Epithelial cell of proximal tubule (primary cell): ENCODE data around the gene MMP23B. TPM values are rescaled to one million over a fixed set of nuclear protein-coding genes. Genes with fewer than 3 reads are reported as not detected.

ENCODE experiments used
- DNase-seq: peaks from one replicate; pipeline ENCODE4 v3.0.0-alpha.2; 2011; ENCODE audit warnings: low read depth
- H3K4me3 ChIP-seq: 2 replicates; pipeline ENCODE4 v1.5.1; 2011; ENCODE audit warnings: low read depth, mild to moderate bottlenecking, low read length
- total RNA-seq: library from RNA; depleted of rRNA; stranded (reverse); fragments of >200 nt; gene quantifications from 2 replicates; pipeline ENCODE4 v1.2.3, GENCODE V29; 2015
- TF ChIP-seq, protein P1 (sequence below): conservative IDR thresholded peaks from 2 replicates; pipeline ENCODE4 v1.5.1; 2012; ENCODE audit warnings: low read depth, mild to moderate bottlenecking, low read length

MMP23B gene
- total RNA-seq, 1 donor from 2014 or later = 15.0 TPM

DNA sequence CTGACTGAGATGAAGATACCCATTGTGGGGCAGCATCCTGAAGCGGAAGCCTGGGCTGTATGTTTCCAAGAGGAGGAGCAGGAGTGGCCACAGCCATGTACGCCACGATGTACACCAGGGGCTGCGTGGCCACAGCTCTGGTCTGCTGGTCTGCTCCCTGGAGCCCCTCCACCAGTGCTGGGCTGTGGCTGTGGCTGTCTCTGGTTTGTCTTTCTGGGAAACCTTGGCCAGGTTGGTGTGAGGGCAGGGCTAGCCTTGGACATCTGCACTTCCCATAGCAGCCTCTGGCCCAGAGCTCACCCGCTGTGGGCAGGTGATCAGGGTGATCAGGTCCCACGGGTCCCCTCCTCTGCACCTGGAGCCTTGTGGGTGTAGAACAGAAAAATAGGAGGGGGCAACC is 14.0 kb upstream of the MMP23B start:
- no peak for DNase-seq
- no peak overlapping the region for H3K4me3 ChIP-seq
- TF ChIP-seq, protein P1, sequence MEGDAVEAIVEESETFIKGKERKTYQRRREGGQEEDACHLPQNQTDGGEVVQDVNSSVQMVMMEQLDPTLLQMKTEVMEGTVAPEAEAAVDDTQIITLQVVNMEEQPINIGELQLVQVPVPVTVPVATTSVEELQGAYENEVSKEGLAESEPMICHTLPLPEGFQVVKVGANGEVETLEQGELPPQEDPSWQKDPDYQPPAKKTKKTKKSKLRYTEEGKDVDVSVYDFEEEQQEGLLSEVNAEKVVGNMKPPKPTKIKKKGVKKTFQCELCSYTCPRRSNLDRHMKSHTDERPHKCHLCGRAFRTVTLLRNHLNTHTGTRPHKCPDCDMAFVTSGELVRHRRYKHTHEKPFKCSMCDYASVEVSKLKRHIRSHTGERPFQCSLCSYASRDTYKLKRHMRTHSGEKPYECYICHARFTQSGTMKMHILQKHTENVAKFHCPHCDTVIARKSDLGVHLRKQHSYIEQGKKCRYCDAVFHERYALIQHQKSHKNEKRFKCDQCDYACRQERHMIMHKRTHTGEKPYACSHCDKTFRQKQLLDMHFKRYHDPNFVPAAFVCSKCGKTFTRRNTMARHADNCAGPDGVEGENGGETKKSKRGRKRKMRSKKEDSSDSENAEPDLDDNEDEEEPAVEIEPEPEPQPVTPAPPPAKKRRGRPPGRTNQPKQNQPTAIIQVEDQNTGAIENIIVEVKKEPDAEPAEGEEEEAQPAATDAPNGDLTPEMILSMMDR = no peak

GRCh38 chr1:1618396-1619068 is 13.4 kb upstream of the MMP23B start:
- DNase-seq = no peak
- H3K4me3 ChIP-seq = no peak overlapping the region
- TF ChIP-seq, protein P1 = no peak

- DNase-seq = no peak
- no peak overlapping the region for H3K4me3 ChIP-seq
- TF ChIP-seq, protein P1 = peak; percentile 44
Observed at GRCh38 chr1:1619917-1620361, 12.0 kb upstream of the MMP23B start.

- H3K4me3 ChIP-seq = no peak overlapping the region
- TF ChIP-seq, protein P1 = no peak
- DNase-seq = no peak
Observed at GRCh38 chr1:1620433-1621139, 11.4 kb upstream of the MMP23B start.

GRCh38 chr1:1621173-1622009 is 10.6 kb upstream of the MMP23B start:
- no peak for DNase-seq
- H3K4me3 ChIP-seq = no peak overlapping the region
- TF ChIP-seq, protein P1 = no peak

- no peak overlapping the region for H3K4me3 ChIP-seq
- TF ChIP-seq, protein P1 = no peak
- no peak for DNase-seq
Observed at GRCh38 chr1:1622010-1622787, 9.8 kb upstream of the MMP23B start.
